DOHH2 (cell line): ENCODE data around the gene RAB3C.

ENCODE experiments used
- CTCF ChIP-seq: fragments of 200-600 bp; sonication (generic); IDR thresholded peaks from one replicate; pipeline ENCODE4 v1.5.1; 2014; ENCODE audit warnings: antibody characterized with exemption, mild to moderate bottlenecking, low read depth, low read length; ENCODE audit not compliant: poor library complexity, severe bottlenecking
- EZH2phosphoT487 ChIP-seq: fragments of 200-600 bp; sonication (generic); IDR thresholded peaks from 2 replicates; pipeline ENCODE4 v1.6.1; 2017; ENCODE audit warnings: borderline replicate concordance, mild to moderate bottlenecking, antibody characterized with exemption, low read length, moderate library complexity, mixed read lengths

DNA sequence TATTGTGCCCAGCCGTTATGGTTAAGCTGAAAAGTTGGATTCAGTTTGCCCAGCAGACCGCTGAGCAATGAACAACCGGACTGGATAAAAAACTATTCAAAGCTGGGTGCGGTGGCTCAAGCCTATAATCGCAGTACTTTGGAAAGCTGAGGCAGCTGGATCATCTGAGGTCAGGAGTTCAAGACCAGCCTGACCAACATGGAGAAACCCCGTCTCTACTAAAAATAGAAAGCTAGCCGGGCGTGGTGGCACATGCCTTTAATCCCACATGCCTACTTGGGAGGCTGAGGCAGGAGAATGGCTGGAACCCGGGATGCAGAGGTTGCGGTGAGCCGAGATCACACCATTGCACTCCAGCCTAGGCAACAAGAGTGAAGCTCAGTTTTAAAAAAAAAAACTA is 318.4 kb downstream of the RAB3C start:
- no peak for TF ChIP-seq EZH2phosphoT487
- no peak for TF ChIP-seq CTCF
